ENCODE results near the gene IVNS1ABP.

- TF ChIP-seq RBM39 (optimal IDR thresholded peaks at IDR 0.05; ENCODE audit: low read depth, low read length): peak; percentile 42
- TF ChIP-seq MLX (CRISPR knock-in tag; conservative IDR thresholded peaks at IDR 0.05): no peak
- TF ChIP-seq ZC3H8 (IDR thresholded peaks at IDR 0.05): no peak
- 0 out of 2 replicates have a peak, but pooled peaks have one; percentile 61 for TF ChIP-seq ERF (CRISPR knock-in tag; IDR thresholded peaks at IDR 0.05)
- TF ChIP-seq POLR2AphosphoS5 (IDR thresholded peaks at IDR 0.05; ENCODE audit: control insufficient read depth, insufficient read depth, low read depth, low read length): peak; percentile 63
- TF ChIP-seq POLR2A (conservative IDR thresholded peaks at IDR 0.05): no peak; the same call in none of the 2 replicates
- no peak for TF ChIP-seq PHF20 (IDR thresholded peaks at IDR 0.05; ENCODE audit: partially characterized antibody)
- TF ChIP-seq L3MBTL2 (IDR thresholded peaks at IDR 0.05): no peak
- TF ChIP-seq CTCF (IDR thresholded peaks at IDR 0.05 in 2 of 3, conservative IDR thresholded peaks at IDR 0.05 in 1 of 3; ENCODE audit: insufficient read depth in 2 of 3, low read depth in 1 of 3, low read length in 3 of 3): 0 out of 6 replicates have a peak, but pooled peaks of 1 of the 3 experiments have one; percentile 23
- no peak for TF ChIP-seq RBM14 (IDR thresholded peaks at IDR 0.05; ENCODE audit: borderline replicate concordance, insufficient read depth, low read depth, low read length)
- TF ChIP-seq ZBTB43 (CRISPR knock-in tag; IDR thresholded peaks at IDR 0.05): no peak
- no peak for TF ChIP-seq POU5F1 (IDR thresholded peaks at IDR 0.05; ENCODE audit: borderline replicate concordance, low read depth, low read length, partially characterized antibody)
- TF ChIP-seq ZNF124 (CRISPR knock-in tag; IDR thresholded peaks at IDR 0.05): no peak
- TF ChIP-seq ZNF445 (CRISPR knock-in tag; IDR thresholded peaks at IDR 0.05; ENCODE audit: low read depth): no peak
These were observed 645 bp downstream of the IVNS1ABP start for GRCh38 chr1:185316163-185317033.
